MM.1S (cell line): ENCODE results near the gene CACNA2D1.
"Not testable (repeated sequence)": the region's sequence is repeated elsewhere in the genome, so short reads cannot be mapped to it uniquely, and the experiment has no call there.

Source experiments
- DNase-seq: peaks from one replicate; pipeline ENCODE4 v3.0.0-alpha.2; 2015
- H2AFZ ChIP-seq: fragments of 300-600 bp; sonication (generic); 2 replicates; pipeline ENCODE4 v1.6.0; 2016; ENCODE audit warnings: antibody characterized with exemption, low read length
- H3F3A ChIP-seq: fragments of 300-600 bp; sonication (generic); 2 replicates; pipeline ENCODE4 v1.6.1; 2016; ENCODE audit warnings: mild to moderate bottlenecking, antibody characterized with exemption, low read length, moderate library complexity, mixed read lengths; ENCODE audit not compliant: insufficient read depth
- H3K27ac ChIP-seq: fragments of 300-600 bp; sonication (generic); 2 replicates; pipeline ENCODE4 v1.5.1; 2016; ENCODE audit warnings: mild to moderate bottlenecking, low read length
- H3K27me3 ChIP-seq: fragments of 300-600 bp; sonication (generic); replicated peaks from 2 replicates; pipeline ENCODE4 v1.6.0; 2016; ENCODE audit warnings: low read length; ENCODE audit not compliant: insufficient read depth
- H3K36me3 ChIP-seq: fragments of 300-600 bp; sonication (generic); replicated peaks from 2 replicates; pipeline ENCODE4 v1.6.1; 2016; ENCODE audit warnings: mild to moderate bottlenecking, low read length, mixed read lengths; ENCODE audit not compliant: insufficient read depth
- H3K4me1 ChIP-seq: fragments of 300-600 bp; sonication (generic); 2 replicates; pipeline ENCODE4 v1.6.1; 2016; ENCODE audit warnings: low read length, mixed read lengths
- H3K4me2 ChIP-seq: fragments of 300-600 bp; sonication (generic); 2 replicates; pipeline ENCODE4 v1.6.0; 2016; ENCODE audit warnings: low read depth, low read length
- H3K4me3 ChIP-seq: fragments of 300-600 bp; sonication (generic); 2 replicates; pipeline ENCODE4 v1.5.1; 2016; ENCODE audit warnings: low read length, mixed read lengths
- H3K79me2 ChIP-seq: fragments of 300-600 bp; sonication (generic); 2 replicates; pipeline ENCODE4 v1.6.1; 2016; ENCODE audit warnings: mixed run types, low read length, mixed read lengths
- H3K9ac ChIP-seq: fragments of 300-600 bp; sonication (generic); 2 replicates; pipeline ENCODE4 v1.6.1; 2016; ENCODE audit warnings: low read length, mixed read lengths
- H3K9me2 ChIP-seq: fragments of 300-600 bp; sonication (generic); replicated peaks from 2 replicates; pipeline ENCODE4 v1.6.1; 2016; ENCODE audit warnings: mild to moderate bottlenecking, low read length, mixed read lengths; ENCODE audit not compliant: insufficient read depth
- H3K9me3 ChIP-seq: fragments of 300-600 bp; sonication (generic); replicated peaks from 2 replicates; pipeline ENCODE4 v1.6.1; 2016; ENCODE audit warnings: mild to moderate bottlenecking, low read length, mixed read lengths; ENCODE audit not compliant: insufficient read depth
- H4K20me1 ChIP-seq: fragments of 300-600 bp; sonication (generic); 2 replicates; pipeline ENCODE4 v1.6.1; 2016; ENCODE audit warnings: mild to moderate bottlenecking, low read length, moderate library complexity, mixed read lengths; ENCODE audit not compliant: insufficient read depth
- CTCF ChIP-seq: fragments of 300-600 bp; sonication (generic); IDR thresholded peaks from 2 replicates; pipeline ENCODE4 v1.5.1; 2016; ENCODE audit warnings: antibody characterized with exemption, low read length, mixed read lengths
- EZH2 ChIP-seq: fragments of 300-600 bp; sonication (generic); optimal IDR thresholded peaks from 2 replicates; pipeline ENCODE3; 2017; ENCODE audit warnings: low read depth, mild to moderate bottlenecking, antibody characterized with exemption, low read length, mixed read lengths
- EZH2phosphoT487 ChIP-seq: fragments of 300-600 bp; sonication (generic); IDR thresholded peaks from 2 replicates; pipeline ENCODE4 v1.6.1; 2018; ENCODE audit warnings: antibody characterized with exemption, low read length

The CACNA2D1 gene

GRCh38 chr7:82389876-82390275, 53.7 kb downstream of the CACNA2D1 start:
- no peak for TF ChIP-seq EZH2phosphoT487
- TF ChIP-seq CTCF = no peak
- H3K9me3 ChIP-seq = no peaks in the 10 kb centered on the region
- H3K36me3 ChIP-seq = no peaks in the 10 kb centered on the region
- no peaks in the 10 kb centered on the region for H4K20me1 ChIP-seq
- no peaks in the 10 kb centered on the region for H3K27me3 ChIP-seq
- no peaks in the 10 kb centered on the region for H3K9me2 ChIP-seq
- no peaks in the 10 kb centered on the region for H3F3A ChIP-seq
- no peak overlapping the region for H3K9ac ChIP-seq
- no peak overlapping the region for H3K4me2 ChIP-seq
- DNase-seq = no peak
- H2AFZ ChIP-seq = no peak overlapping the region
- no peak overlapping the region for H3K4me3 ChIP-seq
- no peaks in the 10 kb centered on the region for H3K79me2 ChIP-seq
- no peak overlapping the region for H3K27ac ChIP-seq
- H3K4me1 ChIP-seq = no peaks in the 10 kb centered on the region

- no peak for DNase-seq
Observed at GRCh38 chr7:82388138-82388537, 55.4 kb downstream of the CACNA2D1 start.

GRCh38 chr7:82386571-82386970, 57.0 kb downstream of the CACNA2D1 start:
- H3K36me3 ChIP-seq, H3K27ac ChIP-seq, H4K20me1 ChIP-seq, H3K9me3 ChIP-seq, H3K79me2 ChIP-seq, DNase-seq, H3K9ac ChIP-seq, H3K4me3 ChIP-seq, H3K4me2 ChIP-seq, H3F3A ChIP-seq, H2AFZ ChIP-seq, H3K9me2 ChIP-seq, H3K4me1 ChIP-seq, H3K27me3 ChIP-seq: not testable (repeated sequence)

More at GRCh38 chr7:82388138-82388537, 55.4 kb downstream of the CACNA2D1 start:
- Histone ChIP-seq H3K27me3 (no peaks in the 10 kb centered on the region), H2AFZ (no peak overlapping the region), H3K9ac (no peak overlapping the region), H3K9me3 (no peaks in the 10 kb centered on the region), H3F3A (no peaks in the 10 kb centered on the region), H3K27ac (no peak overlapping the region), H3K4me3 (no peak overlapping the region), H3K9me2 (no peaks in the 10 kb centered on the region), H4K20me1 (no peaks in the 10 kb centered on the region), H3K79me2 (no peaks in the 10 kb centered on the region), H3K4me2 (no peak overlapping the region), H3K4me1 (no peaks in the 10 kb centered on the region), H3K36me3 (no peaks in the 10 kb centered on the region)
- TF ChIP-seq EZH2 (no peak), EZH2phosphoT487 (no peak), CTCF (no peak)

- H3K36me3 ChIP-seq = no peaks in the 10 kb centered on the region
- H3K79me2 ChIP-seq = no peaks in the 10 kb centered on the region
- no peak for TF ChIP-seq CTCF
- no peak overlapping the region for H3K4me3 ChIP-seq
- H3F3A ChIP-seq = no peaks in the 10 kb centered on the region
- no peak for DNase-seq
- no peak overlapping the region for H3K27ac ChIP-seq
- H3K4me1 ChIP-seq = no peaks in the 10 kb centered on the region
- H2AFZ ChIP-seq = no peak overlapping the region
- no peak overlapping the region for H3K9ac ChIP-seq
- H4K20me1 ChIP-seq = no peaks in the 10 kb centered on the region
- H3K9me3 ChIP-seq = no peaks in the 10 kb centered on the region
- no peak overlapping the region for H3K4me2 ChIP-seq
- H3K9me2 ChIP-seq = no peaks in the 10 kb centered on the region
- H3K27me3 ChIP-seq = no peaks in the 10 kb centered on the region
Observed at GRCh38 chr7:82384779-82385178, 58.8 kb downstream of the CACNA2D1 start.
